DMS153 treated with DMSO at 0.1 percent for 48 hours (cell line): ENCODE results near the gene ATOSA.

ENCODE experiments used
- DNase-seq: peaks from one replicate; lab custom pipeline; 2025; ENCODE audit not compliant: unreplicated experiment; lab: John Stamatoyannopoulos, UW

Gene ATOSA

GRCh38 chr15:52689562-52689961, 10.4 kb upstream of the ATOSA start:
- no peak for DNase-seq

DNA sequence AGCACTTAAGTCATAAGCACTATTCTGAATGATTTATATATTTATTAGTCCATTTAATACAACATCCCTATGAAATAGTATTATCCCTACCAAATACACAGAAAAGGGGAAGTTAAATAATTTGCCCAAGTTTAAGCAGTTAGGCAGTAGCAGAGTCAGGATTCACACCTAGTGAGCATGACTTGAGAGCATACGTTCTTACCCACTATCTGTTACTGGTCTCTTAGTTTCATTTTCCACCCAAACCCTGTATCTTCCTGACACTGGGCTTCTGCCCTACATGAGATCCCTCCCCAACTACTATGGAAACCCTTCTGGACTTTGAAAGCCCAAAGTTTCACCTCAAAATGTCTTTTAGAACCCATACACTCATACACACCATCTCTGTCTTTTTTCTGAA, 4.4 kb upstream of the ATOSA start:
- DNase-seq: no peak

DNA sequence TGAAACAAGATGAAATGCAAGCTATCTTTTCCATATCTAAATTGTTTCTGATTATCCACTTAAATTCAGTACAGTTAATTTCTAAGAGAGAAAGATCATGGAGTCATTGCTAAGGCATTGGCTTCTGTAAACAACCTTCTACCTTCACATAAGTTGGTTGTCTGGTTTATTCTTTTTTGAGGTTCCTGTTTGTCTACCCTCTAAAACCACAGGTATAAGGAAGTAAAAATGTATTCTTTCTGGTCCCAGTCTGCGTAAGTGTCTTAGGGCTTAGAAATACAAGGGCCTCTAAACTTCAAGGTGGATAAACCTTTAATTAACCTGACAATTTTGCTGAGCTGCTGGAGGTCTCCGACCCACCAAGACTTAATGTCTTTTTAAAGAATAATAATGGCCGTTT, 3.6 kb upstream of the ATOSA start:
- no peak for DNase-seq

GRCh38 chr15:52682200-52682599, 3.0 kb upstream of the ATOSA start:
- no peak for DNase-seq

DNA sequence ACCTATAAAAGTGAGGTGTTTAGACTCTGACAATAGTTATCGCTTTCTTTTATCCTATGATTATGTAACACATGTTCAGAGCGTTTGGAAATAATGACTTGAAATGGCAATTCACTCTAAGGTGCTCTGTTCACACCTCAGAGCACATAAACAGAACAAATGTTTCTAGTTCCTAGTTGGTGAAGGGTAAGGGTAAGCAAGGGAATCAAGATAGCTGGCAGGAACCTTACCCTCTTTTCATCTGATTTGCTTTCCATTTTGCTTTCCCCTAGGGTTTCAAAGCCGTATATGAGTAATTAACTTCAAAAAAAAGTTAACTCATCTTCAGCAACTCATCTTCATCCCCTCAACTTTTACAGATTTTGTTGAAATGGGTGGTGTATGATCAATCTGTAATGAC, 2.3 kb upstream of the ATOSA start:
- no peak for DNase-seq

- DNase-seq: no peak
Observed at GRCh38 chr15:52680761-52681160, 1.6 kb upstream of the ATOSA start.

GRCh38 chr15:52680041-52680391, 828 bp upstream of the ATOSA start:
- DNase-seq: no peak

- DNase-seq: no peak
Observed at GRCh38 chr15:52678468-52679231, 538 bp downstream of the ATOSA start.

DNA sequence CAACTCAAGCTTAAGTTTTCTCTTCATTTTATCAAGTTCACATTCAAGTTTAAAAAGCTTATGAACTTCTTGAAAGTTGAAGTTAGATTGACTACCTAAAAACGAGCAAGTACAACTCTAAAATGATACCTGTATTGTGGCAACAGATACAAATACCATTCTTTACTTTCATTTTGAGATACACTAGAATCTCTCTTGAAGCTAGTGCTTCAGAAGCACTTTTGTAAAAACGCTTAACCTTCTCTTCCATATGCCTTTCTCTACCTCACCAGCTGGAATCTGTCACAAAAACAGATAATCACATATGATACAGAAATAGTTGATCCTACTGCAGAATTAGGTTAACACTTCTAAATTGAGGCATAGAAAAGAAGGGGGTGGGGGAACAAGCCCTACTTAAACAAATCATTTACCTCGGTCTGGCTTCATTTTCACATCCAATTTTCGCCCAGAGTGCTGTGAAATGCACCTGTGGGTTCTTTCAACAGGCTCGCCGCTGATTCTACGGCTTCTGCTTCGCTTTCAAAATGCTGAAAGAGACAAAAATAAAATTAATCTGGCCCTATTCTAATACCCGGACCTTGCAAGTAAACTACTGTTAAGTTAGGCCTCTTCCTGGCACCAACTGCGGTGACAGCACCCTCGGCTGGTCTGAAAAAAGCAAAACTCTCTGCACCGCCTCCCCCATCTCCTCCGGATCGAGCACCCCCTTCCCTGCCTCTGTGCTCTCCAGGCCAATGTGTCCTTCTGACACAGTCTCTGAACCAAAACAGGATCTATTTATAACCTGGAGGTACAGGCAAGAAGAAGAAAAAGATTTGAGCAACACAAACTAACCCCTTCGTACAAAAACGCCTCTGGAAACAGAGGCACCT, 1.4 kb downstream of the ATOSA start:
- no peak for DNase-seq

DNA sequence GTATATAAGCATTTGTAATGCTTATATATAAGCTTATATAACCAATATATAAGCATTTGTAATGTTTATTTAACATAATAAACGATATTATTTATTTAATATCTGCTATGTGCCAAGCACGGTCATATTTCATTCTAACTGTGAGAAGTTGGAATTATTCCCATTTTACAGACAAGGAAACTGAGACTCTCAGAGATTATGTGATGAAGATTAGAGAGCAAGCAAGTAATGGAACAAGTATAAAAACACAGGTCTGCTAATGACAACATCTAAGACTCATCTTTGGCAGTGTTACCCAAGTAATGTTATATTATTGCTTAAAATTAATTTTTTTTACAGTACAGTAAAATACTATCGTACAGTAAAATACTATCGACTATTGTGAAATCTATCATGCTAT, 4.4 kb downstream of the ATOSA start:
- no peak for DNase-seq

DNA sequence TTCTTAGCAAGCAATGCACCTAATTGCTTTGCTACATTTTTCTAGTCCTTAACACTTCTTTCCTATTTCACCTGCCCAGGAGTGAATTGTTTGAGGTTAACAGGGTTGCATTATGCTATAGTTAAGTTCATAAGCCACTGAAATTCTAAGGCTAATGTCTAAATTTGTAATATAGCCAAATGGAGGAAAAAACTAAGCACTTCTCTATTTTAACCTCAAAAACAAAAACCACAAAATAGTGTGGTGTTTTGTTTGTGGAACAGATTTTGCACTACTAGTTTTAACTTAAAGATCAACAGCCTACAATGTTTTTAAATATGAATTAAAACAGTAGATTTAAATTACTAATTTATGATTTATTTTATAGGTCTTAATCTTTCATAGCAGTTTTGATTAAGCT, 5.5 kb downstream of the ATOSA start:
- DNase-seq: no peak

- DNase-seq: no peak
Observed at GRCh38 chr15:52673312-52673711, 5.9 kb downstream of the ATOSA start.

- no peak for DNase-seq
Observed at GRCh38 chr15:52672661-52673060, 6.5 kb downstream of the ATOSA start.

GRCh38 chr15:52670087-52670486, 9.1 kb downstream of the ATOSA start:
- no peak for DNase-seq

- DNase-seq: no peak
Observed at GRCh38 chr15:52668133-52668532, 11.1 kb downstream of the ATOSA start.

GRCh38 chr15:52667597-52667996, 11.6 kb downstream of the ATOSA start:
- DNase-seq: no peak

DNA sequence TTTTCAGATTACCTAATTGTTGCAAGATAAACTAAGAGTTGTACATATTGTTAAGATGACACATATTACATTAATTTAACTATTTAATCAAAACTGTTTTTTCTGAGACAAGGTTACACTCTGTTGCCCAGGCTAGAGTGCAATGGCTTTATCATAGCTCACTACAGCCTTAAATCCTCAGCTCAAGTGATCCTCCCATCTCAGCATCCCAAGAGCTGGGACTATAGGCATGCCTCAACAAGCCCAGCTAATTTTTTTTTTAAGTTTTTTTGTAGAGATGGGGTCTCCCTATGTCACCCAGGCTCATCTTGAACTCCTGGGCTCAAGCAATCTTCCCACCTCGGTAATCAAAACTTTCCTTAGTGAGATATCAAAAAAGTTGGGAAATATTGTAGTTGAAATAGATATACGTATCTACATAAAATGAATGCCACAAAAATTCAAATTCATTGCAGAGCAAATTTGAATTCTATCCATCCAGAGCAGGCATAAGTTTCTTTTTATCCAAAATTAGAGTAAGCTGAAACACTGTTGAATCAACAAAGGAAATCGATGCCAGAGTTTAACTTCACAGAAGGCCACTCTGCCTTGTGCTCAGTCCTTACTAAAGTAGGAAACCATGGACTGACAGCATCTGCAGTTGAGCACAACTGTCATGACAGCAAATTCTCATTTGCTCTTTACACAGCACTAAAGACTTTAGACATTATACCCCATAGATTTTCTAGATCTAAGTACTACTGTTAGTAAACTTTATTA, 15.5 kb downstream of the ATOSA start:
- DNase-seq: no peak

DNA sequence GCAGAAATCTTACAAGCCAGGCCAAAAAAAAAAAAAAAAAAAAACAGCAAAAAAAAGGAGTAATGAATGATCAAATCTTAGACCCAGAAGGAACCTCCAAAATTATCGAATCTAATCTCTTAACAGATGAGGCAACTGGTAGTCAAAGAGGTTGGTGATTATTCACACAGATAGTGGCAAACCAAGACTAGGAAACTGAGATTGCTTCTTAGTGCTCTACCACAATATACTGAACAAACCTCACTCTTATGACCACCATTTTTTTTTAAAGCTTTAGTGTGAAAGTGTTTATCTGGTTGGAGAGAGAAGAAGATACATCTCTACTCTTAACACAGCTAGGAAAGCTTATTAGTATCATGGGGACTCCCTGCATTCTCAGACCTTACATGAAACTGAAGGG, 17.3 kb downstream of the ATOSA start:
- no peak for DNase-seq

DNA sequence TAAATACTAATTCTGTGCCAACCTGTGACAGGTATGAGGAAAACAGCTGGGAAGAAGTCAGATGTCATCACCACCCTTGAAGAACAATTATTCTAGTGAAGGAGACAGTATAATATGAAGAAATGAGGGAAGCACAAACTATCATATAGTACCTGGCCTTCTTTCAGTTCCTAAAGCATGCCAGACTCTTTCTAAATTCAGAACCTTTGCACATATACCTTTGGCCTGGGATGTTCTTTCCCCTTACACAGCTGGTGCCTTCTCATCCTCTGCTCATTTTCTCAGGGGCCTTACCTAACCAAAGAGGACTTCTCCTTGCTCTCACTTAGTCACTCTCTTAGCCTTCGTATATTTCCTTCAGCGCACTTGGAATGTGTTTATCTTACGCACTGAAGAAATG, 19.0 kb downstream of the ATOSA start:
- no peak for DNase-seq

- no peak for DNase-seq
Observed at GRCh38 chr15:52658955-52659354, 20.2 kb downstream of the ATOSA start.

DNA sequence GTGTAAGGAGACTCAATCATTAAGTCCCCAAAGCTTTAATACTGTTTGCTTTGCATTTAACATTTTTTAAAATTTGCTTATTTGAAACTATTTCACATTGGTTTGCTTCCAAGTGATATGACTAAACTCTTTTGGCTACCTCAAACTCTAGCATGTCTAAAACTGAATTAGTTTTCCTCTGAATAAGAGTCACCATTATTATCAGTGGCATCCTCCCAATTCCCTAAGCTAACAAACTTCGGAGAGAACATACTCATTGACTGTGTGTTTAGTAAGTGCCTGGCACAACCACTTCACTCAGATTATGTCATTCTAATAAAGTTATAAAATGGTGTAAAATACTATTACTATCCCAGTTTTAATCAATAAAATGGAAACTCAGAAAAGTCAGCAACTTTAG, 21.9 kb downstream of the ATOSA start:
- DNase-seq: no peak

GRCh38 chr15:52656412-52656811, 22.8 kb downstream of the ATOSA start:
- DNase-seq: no peak
